ENCODE data around the gene FAM227A. TPM values are rescaled to one million over a fixed set of nuclear protein-coding genes. Genes with fewer than 3 reads are reported as not detected.
A peak's percentile ranks its signal among the peaks of the same experiment; 100 is the strongest.

FAM227A gene
- total and polyA plus RNA-seq, 8 donors, result under 0.01 to 39.1 (median 0.81) TPM

DNA sequence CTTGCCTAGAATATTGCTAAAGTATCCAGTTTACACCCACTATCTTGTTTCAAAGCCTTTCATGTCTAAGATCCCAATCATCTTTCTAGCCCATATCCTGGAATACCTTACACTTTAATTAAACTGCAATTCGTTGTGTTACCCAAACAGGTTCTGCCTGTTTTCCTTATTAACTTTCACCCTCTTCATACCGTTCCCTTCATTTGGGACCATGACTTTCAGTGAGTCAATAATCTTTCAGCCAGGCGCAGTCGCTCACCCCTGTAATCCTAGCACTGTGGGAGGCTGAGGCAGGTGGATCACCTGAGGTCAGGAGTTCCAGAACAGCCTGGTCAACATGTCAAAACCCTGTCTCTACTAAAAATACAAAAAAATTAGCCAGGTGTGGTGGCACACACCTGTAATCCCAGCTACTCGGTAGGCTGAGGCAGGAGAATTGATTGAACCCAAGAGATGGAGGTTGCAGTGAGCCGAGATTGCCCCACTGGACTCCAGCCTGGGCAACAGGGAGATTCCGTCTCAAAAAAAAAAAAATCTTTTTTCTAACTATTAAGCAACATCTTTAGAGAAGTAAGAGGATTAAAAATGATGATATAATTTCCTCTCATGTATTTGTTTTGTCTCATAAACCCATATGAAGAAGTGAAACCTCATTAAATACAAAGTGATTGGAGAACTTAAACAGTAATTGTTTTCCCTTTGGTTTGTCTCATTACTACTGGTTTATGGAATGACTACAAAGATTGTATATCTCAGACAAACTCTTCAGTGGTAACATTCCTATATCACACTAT is 106.9 kb downstream of the FAM227A start:
- DNase-seq, result peak in 1 of 2 donors; percentile 69
- intact Hi-C loops (cut with DNase I; ENCODE audit: low total_unique reads), result no loop called here
- WGBS, 5 donors, result 42 to 77% (median 53%) methylated on average over 7 of the region's 7 CpGs
- no peaks in the 10 kb centered on the region for H3K4me1 ChIP-seq
- H3K27me3 ChIP-seq, result no peaks in the 10 kb centered on the region
- H3K9me3 ChIP-seq, result peaks cover 0 to 2% (median 1%) of the 10 kb centered on the region in 4 donors
- H3K27ac ChIP-seq, result no peak overlapping the region
- H3K36me3 ChIP-seq, result no peaks in the 10 kb centered on the region
- no peak for TF ChIP-seq CTCF (IDR thresholded peaks at IDR 0.05)
- no peak for TF ChIP-seq POLR2AphosphoS5 (IDR thresholded peaks at IDR 0.05)
- no peak for TF ChIP-seq POLR2A (IDR thresholded peaks at IDR 0.05)
- TF ChIP-seq EP300 (IDR thresholded peaks at IDR 0.05), result no peak
- no peak overlapping the region for H3K4me3 ChIP-seq

DNA sequence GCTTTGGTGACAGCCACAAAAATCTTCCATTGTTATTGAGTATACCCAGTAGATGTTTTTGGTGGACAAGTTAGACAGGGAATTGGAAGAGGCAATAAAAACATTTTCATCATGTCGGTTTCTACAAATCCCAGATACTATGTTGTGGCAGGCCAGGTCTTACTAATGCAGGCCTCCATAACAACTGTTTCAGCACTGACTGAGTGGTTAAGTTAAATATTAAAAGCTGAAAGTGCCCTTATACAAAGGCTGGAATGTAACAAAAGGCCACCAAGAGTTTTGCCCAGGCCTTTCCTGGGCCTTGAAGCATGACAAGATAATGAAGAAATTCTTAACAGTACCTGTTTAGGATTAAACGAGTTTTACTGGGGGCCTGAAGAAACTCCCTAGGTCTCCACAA is 115.5 kb downstream of the FAM227A start:
- Histone ChIP-seq H3K4me1 (no peaks in the 10 kb centered on the region), H3K9me3 (peaks cover 0 to 20% (median 12%) of the 10 kb centered on the region in 4 donors), H3K4me3 (no peak overlapping the region), H3K27me3 (no peaks in the 10 kb centered on the region), H3K36me3 (no peaks in the 10 kb centered on the region), H3K27ac (no peak overlapping the region)
- 58 to 88% (median 58%) methylated on average over 2 of the region's 2 CpGs for WGBS, 5 donors
- DNase-seq, result no peak
- intact Hi-C loops (cut with DNase I; ENCODE audit: low total_unique reads), result no loop called here
- TF ChIP-seq CTCF (IDR thresholded peaks at IDR 0.05) (no peak), EP300 (IDR thresholded peaks at IDR 0.05) (no peak), POLR2AphosphoS5 (IDR thresholded peaks at IDR 0.05) (no peak)

GRCh38 chr22:38531251-38531938 is 124.8 kb downstream of the FAM227A start:
- DNase-seq, result no peak

More at GRCh38 chr22:38531251-38531938, 124.8 kb downstream of the FAM227A start:
- intact Hi-C loops (cut with DNase I; ENCODE audit: low total_unique reads), result no loop called here
- H3K27me3 ChIP-seq, result no peaks in the 10 kb centered on the region
- TF ChIP-seq POLR2A (IDR thresholded peaks at IDR 0.05) (no peak), CTCF (IDR thresholded peaks at IDR 0.05) (no peak), EP300 (IDR thresholded peaks at IDR 0.05) (no peak), POLR2AphosphoS5 (IDR thresholded peaks at IDR 0.05) (no peak)
- 93 to 98% (median 95%) methylated on average over 4 of the region's 4 CpGs for WGBS, 5 donors
- H3K27ac ChIP-seq, result no peak overlapping the region
- no peak overlapping the region for H3K4me3 ChIP-seq
- no peaks in the 10 kb centered on the region for H3K4me1 ChIP-seq
- no peaks in the 10 kb centered on the region for H3K36me3 ChIP-seq
- H3K9me3 ChIP-seq, result no peaks in the 10 kb centered on the region

Other genes starting within 250 kb of the FAM227A start
- gene KCNJ4, start 201.2 kb downstream of the FAM227A start, total RNA-seq, result not detected
- not detected for gene KCNJ4, start 201.2 kb downstream of the FAM227A start, polyA plus RNA-seq
- 10 to 100 TPM in 3 of 5 donors, 1 to 10 TPM in 1, not detected in 1; 3.6 to 30.7 (median 11.6) TPM for gene KDELR3, start 188.3 kb downstream of the FAM227A start, total RNA-seq
- 10 to 100 TPM in 1 of 3 donors, 1 to 10 TPM in 2; 6.4 to 12.8 (median 6.8) TPM for gene KDELR3, start 188.3 kb downstream of the FAM227A start, polyA plus RNA-seq
- 1,000 to 10,000 TPM in 2 of 5 donors, 100 to 1,000 TPM in 3; 485 to 4,611 (median 706) TPM for gene DDX17, start 150.1 kb downstream of the FAM227A start, total RNA-seq
- gene DDX17, start 150.1 kb downstream of the FAM227A start, polyA plus RNA-seq, result 100 to 1,000 TPM in 1 of 3 donors, 10 to 100 TPM in 2; 59.5 to 133 (median 79.3) TPM
- 10 to 100 TPM in 1 of 5 donors, not detected in 4; 10.1 TPM for gene DMC1, start 86.2 kb downstream of the FAM227A start, total RNA-seq
- under 1 TPM; 0.37 to 0.46 (median 0.45) TPM for gene DMC1, start 86.2 kb downstream of the FAM227A start, polyA plus RNA-seq
- gene CBY1, start 246 bp upstream of the FAM227A start, total RNA-seq, result 10 to 100 TPM in 2 of 5 donors, 1 to 10 TPM in 3; 1.8 to 38.4 (median 9.9) TPM
- 10 to 100 TPM; 40.9 to 43.6 (median 41.3) TPM for gene CBY1, start 246 bp upstream of the FAM227A start, polyA plus RNA-seq
- gene TOMM22, start 25.6 kb upstream of the FAM227A start, total RNA-seq, result 10 to 100 TPM; 22.6 to 66.5 (median 26.1) TPM
- gene TOMM22, start 25.6 kb upstream of the FAM227A start, polyA plus RNA-seq, result 10 to 100 TPM; 31.5 to 58.2 (median 43.3) TPM
- gene JOSD1, start 44.6 kb upstream of the FAM227A start, total RNA-seq, result 10 to 100 TPM; 21.0 to 66.1 (median 35.7) TPM
- 10 to 100 TPM; 17.9 to 45.1 (median 20.8) TPM for gene JOSD1, start 44.6 kb upstream of the FAM227A start, polyA plus RNA-seq
- gene GTPBP1, start 49.6 kb upstream of the FAM227A start, total RNA-seq, result 100 to 1,000 TPM in 1 of 5 donors, 10 to 100 TPM in 4; 23.8 to 199 (median 41.6) TPM
- 10 to 100 TPM in 2 of 3 donors, 1 to 10 TPM in 1; 9.2 to 18.6 (median 11.0) TPM for gene GTPBP1, start 49.6 kb upstream of the FAM227A start, polyA plus RNA-seq
- gene SUN2, start 99.6 kb upstream of the FAM227A start, total RNA-seq, result 100 to 1,000 TPM; 108 to 387 (median 142) TPM
- 10 to 100 TPM; 25.3 to 51.8 (median 26.4) TPM for gene SUN2, start 99.6 kb upstream of the FAM227A start, polyA plus RNA-seq
- gene DNAL4, start 137.8 kb upstream of the FAM227A start, total RNA-seq, result 10 to 100 TPM in 4 of 5 donors, under 1 TPM in 1; 0.58 to 33.0 (median 11.2) TPM
- gene DNAL4, start 137.8 kb upstream of the FAM227A start, polyA plus RNA-seq, result 10 to 100 TPM; 15.9 to 22.5 (median 21.4) TPM
- gene NPTXR, start 187.6 kb upstream of the FAM227A start, total RNA-seq, result 10 to 100 TPM in 2 of 5 donors, 1 to 10 TPM in 3; 1.2 to 19.6 (median 4.1) TPM
- 1 to 10 TPM in 2 of 3 donors, under 1 TPM in 1; 0.46 to 2.4 (median 2.2) TPM for gene NPTXR, start 187.6 kb upstream of the FAM227A start, polyA plus RNA-seq
- 10 to 100 TPM; 15.4 to 46.0 (median 32.9) TPM for gene CBX6, start 215.8 kb upstream of the FAM227A start, total RNA-seq
- gene CBX6, start 215.8 kb upstream of the FAM227A start, polyA plus RNA-seq, result 10 to 100 TPM in 2 of 3 donors, 1 to 10 TPM in 1; 8.9 to 20.3 (median 14.6) TPM

Measured in stomach (tissue), 9 donors.